ENCODE measurements around the gene SEC23A. TPM values are rescaled to one million over a fixed set of nuclear protein-coding genes. Genes with fewer than 3 reads are reported as not detected.

The SEC23A gene
- total and polyA plus RNA-seq, 2 donors (not counting 3 experiments of a cell fraction or from before 2014, with no cell fraction given) = 78.3 to 155 TPM

DNA sequence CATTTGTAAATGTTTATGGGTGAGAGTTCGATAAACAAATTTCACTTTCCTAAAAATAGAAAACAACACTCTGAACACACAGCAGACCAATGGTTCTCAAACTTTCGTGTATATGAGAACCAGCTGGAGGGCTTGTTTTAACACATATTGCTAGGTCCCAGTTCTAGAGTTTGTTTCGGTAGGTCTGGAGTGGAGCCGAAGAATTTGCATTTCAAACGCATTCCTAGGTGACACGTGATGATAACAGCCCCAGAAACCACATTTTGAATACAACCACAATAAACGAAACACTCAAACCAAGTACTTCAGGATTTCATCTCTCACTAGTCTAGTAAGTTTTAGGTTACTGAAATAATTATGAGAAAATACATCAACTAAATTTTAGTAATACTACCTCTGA, 17.1 kb downstream of the SEC23A start:
- no peak overlapping the region for H2AFZ ChIP-seq (ENCODE audit: low read depth, low read length)
- DNase-seq (ENCODE audit: low read depth, low spot score) (no peak), FAIRE-seq (no peak)
- no peak overlapping the region for H3K9ac ChIP-seq (replicated peaks; ENCODE audit: extremely low read depth, insufficient read depth, low read length)
- no peaks in the 10 kb centered on the region for H3K27me3 ChIP-seq (ENCODE audit: control insufficient read depth in 2 of 2, insufficient read depth in 2 of 2, low read length in 2 of 2)
- ChIA-PET POLR2A (no interaction called here), CTCF (interaction anchor here (0.8 kb wide), 1 partner anchor 70 kb away, joined by 3 read pairs; no protein-coding TSS in a partner anchor)
- H3K79me2 ChIP-seq (ENCODE audit: control insufficient read depth, insufficient read depth, low read length) = peaks cover 10% of the 10 kb centered on the region
- H3K27ac ChIP-seq (ENCODE audit: insufficient read depth, low read depth, low read length) = no peak overlapping the region
- H3K9me1 ChIP-seq (replicated peaks; ENCODE audit: control insufficient read depth, extremely low read depth, insufficient read depth, low read length) = no peaks in the 10 kb centered on the region
- intact Hi-C loops (cut with micrococcal nuclease) (no loop called here), dilution Hi-C loops (cut with MboI; ENCODE audit: extremely low pct_ligation_motif_present, low sequenced_read_pairs) (no loop called here)
- no TSS peak for BruUV-seq (replicated peaks)
- H3K9me3 ChIP-seq (replicated peaks; ENCODE audit: control insufficient read depth, insufficient read depth, low read length) = no peaks in the 10 kb centered on the region
- peaks cover 5% of the 10 kb centered on the region for H4K20me1 ChIP-seq (replicated peaks; ENCODE audit: control insufficient read depth, extremely low read depth, insufficient read depth, low read length)
- no peaks in the 10 kb centered on the region for H3K4me1 ChIP-seq (ENCODE audit: control insufficient read depth, extremely low read depth, insufficient read depth, low read length)
- TF ChIP-seq CTCF (IDR thresholded peaks at IDR 0.05; ENCODE audit: extremely low read depth in 1 of 2, insufficient read depth in 1 of 2, low read depth in 1 of 2, low read length in 2 of 2) (no peak), MYC (IDR thresholded peaks at IDR 0.05; ENCODE audit: low read depth, low read length) (no peak), POLR2A (IDR thresholded peaks at IDR 0.05; ENCODE audit: low read depth, low read length) (no peak)
- H3K36me3 ChIP-seq (ENCODE audit: control insufficient read depth in 2 of 2, extremely low read depth in 1 of 2, insufficient read depth in 2 of 2, low read length in 2 of 2) = peaks cover 25 to 26% of the 10 kb centered on the region in 2 experiments
- no peak overlapping the region for H3K4me3 ChIP-seq (replicated peaks in 1 of 3; ENCODE audit: insufficient read depth in 1 of 3, low read depth in 1 of 3, low read length in 3 of 3)
- no peak overlapping the region for H3K4me2 ChIP-seq (ENCODE audit: insufficient read depth, low read length)

DNA sequence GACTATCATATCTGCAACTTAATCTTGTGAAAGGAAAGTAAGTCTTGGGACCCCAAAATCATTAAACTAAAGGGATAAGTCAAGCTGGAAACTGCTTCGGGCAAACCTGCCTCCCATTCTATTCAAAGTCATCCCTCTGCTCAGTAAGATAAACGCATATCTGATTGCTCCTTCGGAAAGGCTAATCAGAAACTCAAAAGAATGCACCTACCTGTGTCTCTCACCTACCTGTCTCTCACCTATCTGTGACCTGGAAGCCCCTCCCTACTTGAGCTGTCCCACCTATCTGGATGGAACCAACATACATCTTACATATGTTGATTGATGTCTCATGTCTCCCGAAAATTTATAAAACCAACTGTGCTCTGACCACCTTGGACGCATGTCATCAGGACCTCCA, 19.9 kb downstream of the SEC23A start:
- no peak overlapping the region for H2AFZ ChIP-seq (ENCODE audit: low read depth, low read length)
- no peak overlapping the region for H3K27ac ChIP-seq (ENCODE audit: insufficient read depth, low read depth, low read length)
- H3K27me3 ChIP-seq (ENCODE audit: control insufficient read depth in 2 of 2, insufficient read depth in 2 of 2, low read length in 2 of 2) = no peaks in the 10 kb centered on the region
- no peak for DNase-seq (ENCODE audit: low read depth, low spot score)
- no peak for FAIRE-seq
- BruUV-seq (replicated peaks) = no TSS peak
- no peaks in the 10 kb centered on the region for H3K9me1 ChIP-seq (replicated peaks; ENCODE audit: control insufficient read depth, extremely low read depth, insufficient read depth, low read length)
- POLR2A ChIA-PET = interaction anchor here (0.7 kb wide), 1 partner anchor 31 kb away, joined by 5 read pairs; no protein-coding TSS in a partner anchor
- TF ChIP-seq GATA2 (IDR thresholded peaks at IDR 0.05; ENCODE audit: insufficient read depth, insufficient read length, low read depth, low read length) (no peak), CTCF (IDR thresholded peaks at IDR 0.05; ENCODE audit: extremely low read depth in 1 of 2, insufficient read depth in 1 of 2, low read depth in 1 of 2, low read length in 2 of 2) (no peak), JUN (IDR thresholded peaks at IDR 0.05; ENCODE audit: borderline replicate concordance, insufficient read depth, insufficient read length, low read depth) (no peak), POLR2AphosphoS5 (IDR thresholded peaks at IDR 0.05; ENCODE audit: insufficient read depth, low read depth, low read length) (no peak), EZH2 (IDR thresholded peaks at IDR 0.05; ENCODE audit: borderline replicate concordance, low read depth, low read length, severe bottlenecking) (no peak), POLR2A (IDR thresholded peaks at IDR 0.05; ENCODE audit: low read depth, low read length) (no peak), FOS (IDR thresholded peaks at IDR 0.05; ENCODE audit: borderline replicate concordance, insufficient read depth, low read length) (no peak)
- TF ChIP-seq, protein P1, sequence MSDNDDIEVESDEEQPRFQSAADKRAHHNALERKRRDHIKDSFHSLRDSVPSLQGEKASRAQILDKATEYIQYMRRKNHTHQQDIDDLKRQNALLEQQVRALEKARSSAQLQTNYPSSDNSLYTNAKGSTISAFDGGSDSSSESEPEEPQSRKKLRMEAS (IDR thresholded peaks at IDR 0.05; ENCODE audit: insufficient read depth, insufficient read length) = no peak
- peaks cover 3% of the 10 kb centered on the region for H4K20me1 ChIP-seq (replicated peaks; ENCODE audit: control insufficient read depth, extremely low read depth, insufficient read depth, low read length)
- H3K4me1 ChIP-seq (ENCODE audit: control insufficient read depth, extremely low read depth, insufficient read depth, low read length) = no peaks in the 10 kb centered on the region
- H3K36me3 ChIP-seq (ENCODE audit: control insufficient read depth in 2 of 2, extremely low read depth in 1 of 2, insufficient read depth in 2 of 2, low read length in 2 of 2) = peaks cover 16 to 24% of the 10 kb centered on the region in 2 experiments
- CTCF ChIA-PET = no interaction called here
- H3K4me3 ChIP-seq (replicated peaks in 1 of 3; ENCODE audit: insufficient read depth in 1 of 3, low read depth in 1 of 3, low read length in 3 of 3) = no peak overlapping the region
- dilution Hi-C loops (cut with MboI; ENCODE audit: extremely low pct_ligation_motif_present, low sequenced_read_pairs) = no loop called here
- intact Hi-C loops (cut with micrococcal nuclease) = no loop called here
- no peak overlapping the region for H3K4me2 ChIP-seq (ENCODE audit: insufficient read depth, low read length)
- no peak overlapping the region for H3K9ac ChIP-seq (replicated peaks; ENCODE audit: extremely low read depth, insufficient read depth, low read length)
- H3K79me2 ChIP-seq (ENCODE audit: control insufficient read depth, insufficient read depth, low read length) = peaks cover 11% of the 10 kb centered on the region
- no peaks in the 10 kb centered on the region for H3K9me3 ChIP-seq (replicated peaks; ENCODE audit: control insufficient read depth, insufficient read depth, low read length)
